DOHH2 (cell line): ENCODE data around the gene TMEM174.

Experiments
- EZH2phosphoT487 ChIP-seq: fragments of 200-600 bp; sonication (generic); IDR thresholded peaks from 2 replicates; pipeline ENCODE4 v1.6.1; 2017; ENCODE audit warnings: borderline replicate concordance, mild to moderate bottlenecking, antibody characterized with exemption, low read length, moderate library complexity, mixed read lengths
- TF ChIP-seq, protein P1 (sequence below): fragments of 200-600 bp; sonication (generic); IDR thresholded peaks from one replicate; pipeline ENCODE4 v1.5.1; 2014; ENCODE audit warnings: antibody characterized with exemption, mild to moderate bottlenecking, low read depth, low read length; ENCODE audit not compliant: poor library complexity, severe bottlenecking

DNA sequence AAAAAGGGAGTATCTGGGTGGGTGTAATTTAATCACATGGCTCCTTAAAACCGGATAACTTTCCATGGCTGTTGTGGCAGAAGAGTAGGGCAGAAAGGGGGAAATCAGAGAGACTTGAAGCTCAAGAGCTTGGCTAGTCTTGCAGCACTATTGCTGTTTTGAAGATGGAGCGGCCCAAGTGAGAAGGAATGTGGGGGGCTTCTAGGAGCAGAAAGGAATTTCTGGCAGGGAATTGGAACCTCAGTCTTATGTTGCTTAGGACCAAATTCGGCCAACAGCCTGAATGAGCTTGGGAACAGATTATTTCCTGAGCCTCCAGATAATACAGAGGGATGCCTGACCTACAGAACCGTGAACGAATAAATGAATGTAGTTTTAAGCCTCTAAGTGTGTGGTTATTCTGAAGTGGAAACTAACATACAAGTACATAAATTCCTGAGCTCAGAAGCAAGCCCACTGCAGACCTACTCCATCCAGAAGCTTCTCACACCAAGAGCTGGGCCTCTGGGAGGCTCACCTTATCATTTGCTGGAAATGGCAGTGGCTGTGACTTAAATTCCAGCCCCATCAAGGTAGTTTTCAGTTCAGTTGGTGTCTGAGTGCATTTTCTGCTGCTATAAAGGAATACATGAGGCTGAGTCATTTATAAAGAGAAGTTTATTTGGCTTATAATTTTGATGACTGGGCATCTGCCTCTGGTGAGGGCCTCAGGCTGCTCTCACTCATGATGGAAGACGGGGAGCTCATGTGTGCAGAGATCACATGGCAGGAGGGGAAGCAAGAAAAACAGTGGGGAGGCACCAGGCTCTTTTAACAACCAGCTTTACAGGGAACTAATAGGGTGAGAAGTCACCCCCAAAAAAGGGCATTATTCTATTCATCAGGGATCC, 15.3 kb upstream of the TMEM174 start:
- TF ChIP-seq, protein P1, sequence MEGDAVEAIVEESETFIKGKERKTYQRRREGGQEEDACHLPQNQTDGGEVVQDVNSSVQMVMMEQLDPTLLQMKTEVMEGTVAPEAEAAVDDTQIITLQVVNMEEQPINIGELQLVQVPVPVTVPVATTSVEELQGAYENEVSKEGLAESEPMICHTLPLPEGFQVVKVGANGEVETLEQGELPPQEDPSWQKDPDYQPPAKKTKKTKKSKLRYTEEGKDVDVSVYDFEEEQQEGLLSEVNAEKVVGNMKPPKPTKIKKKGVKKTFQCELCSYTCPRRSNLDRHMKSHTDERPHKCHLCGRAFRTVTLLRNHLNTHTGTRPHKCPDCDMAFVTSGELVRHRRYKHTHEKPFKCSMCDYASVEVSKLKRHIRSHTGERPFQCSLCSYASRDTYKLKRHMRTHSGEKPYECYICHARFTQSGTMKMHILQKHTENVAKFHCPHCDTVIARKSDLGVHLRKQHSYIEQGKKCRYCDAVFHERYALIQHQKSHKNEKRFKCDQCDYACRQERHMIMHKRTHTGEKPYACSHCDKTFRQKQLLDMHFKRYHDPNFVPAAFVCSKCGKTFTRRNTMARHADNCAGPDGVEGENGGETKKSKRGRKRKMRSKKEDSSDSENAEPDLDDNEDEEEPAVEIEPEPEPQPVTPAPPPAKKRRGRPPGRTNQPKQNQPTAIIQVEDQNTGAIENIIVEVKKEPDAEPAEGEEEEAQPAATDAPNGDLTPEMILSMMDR: no peak
- TF ChIP-seq EZH2phosphoT487: no peak
